AG08395 (cell line): Measurements from ENCODE around the gene SYCE3.

Experiments
- DNase-seq: peaks from one replicate; pipeline ENCODE4 v3.0.0; 2012; ENCODE audit warnings: mixed read lengths, low spot score

SYCE3 gene

DNA sequence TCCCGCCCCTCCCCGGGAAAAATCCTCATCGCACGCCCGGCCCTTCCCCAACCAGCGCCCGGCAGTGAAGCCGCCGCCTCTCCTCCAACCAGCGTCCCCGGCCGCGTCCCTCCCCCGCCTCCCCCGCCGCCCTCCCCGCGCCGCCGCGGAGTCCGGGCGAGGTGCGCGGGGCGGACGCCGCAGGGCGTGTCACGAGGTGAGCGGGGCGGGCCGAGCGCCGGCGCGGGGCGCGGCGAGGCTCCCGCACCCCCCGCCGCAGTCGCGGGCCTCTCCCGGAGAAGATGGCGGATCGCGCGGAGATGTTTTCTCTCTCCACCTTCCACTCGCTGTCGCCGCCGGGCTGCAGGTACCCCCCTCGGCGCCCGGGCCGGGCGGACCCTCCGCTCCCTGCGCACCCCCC, 37.8 kb upstream of the SYCE3 start, which contains the start of gene MAPK8IP2:
MAPK8IP2 (plus strand) TSS at position 256 of the 400 bp plus-strand sequence; CDS start at position 282, 26 bp downstream.
- DNase-seq = no peak

DNA sequence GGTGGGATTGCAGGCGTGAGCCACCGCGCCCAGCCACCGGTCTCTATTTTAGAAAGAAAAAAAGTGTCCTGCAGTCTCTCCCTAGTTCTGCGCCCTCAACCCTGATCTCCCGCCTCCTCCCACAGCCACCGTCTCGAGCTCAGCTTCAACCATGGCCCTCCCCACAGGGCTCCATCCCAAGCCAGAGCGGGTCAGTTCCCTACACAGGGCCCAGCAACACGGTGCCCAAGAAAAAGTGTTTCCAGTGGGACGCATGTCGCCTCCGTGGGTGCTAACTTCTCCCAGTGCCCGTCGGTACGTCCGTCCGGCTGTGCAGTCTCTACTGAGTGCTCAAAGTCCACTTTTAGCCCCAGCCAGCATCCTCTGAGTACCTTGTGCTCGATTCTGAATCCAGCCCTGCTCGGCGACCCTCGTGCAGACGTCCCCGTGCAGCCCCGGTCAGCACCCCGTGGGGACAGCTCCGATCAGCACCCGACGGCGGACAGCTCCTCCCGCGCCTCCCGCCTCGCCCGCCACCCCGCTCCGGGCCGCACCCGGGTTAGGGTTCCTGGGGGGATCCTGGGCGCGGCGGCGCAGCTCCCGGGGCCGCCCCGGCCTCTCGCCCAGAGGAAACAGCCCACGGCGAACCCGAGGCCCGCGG, 37.2 kb upstream of the SYCE3 start:
- DNase-seq = peak; percentile 88

GRCh38 chr22:50597097-50597496, 34.4 kb upstream of the SYCE3 start:
- DNase-seq = no peak

DNA sequence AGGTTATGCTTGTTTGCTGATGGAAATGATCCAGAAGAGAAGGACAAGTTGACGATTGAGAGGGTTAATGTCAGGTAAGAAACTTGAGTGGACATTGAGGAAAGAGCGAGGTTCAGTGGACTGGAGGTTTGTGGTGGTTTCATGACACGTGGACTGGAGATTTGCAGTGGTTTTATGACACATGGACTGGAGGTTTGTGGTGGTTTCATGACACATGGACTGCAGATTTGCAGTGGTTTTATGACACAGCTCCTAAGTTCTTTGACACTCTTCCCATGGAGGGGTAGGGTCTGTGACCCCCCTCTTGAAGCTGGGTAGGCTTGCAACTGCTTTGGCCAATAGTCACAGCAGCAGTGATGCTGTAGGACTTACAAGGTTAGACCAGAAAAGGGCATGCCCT, 32.5 kb upstream of the SYCE3 start:
- no peak for DNase-seq

GRCh38 chr22:50587407-50587806, 24.7 kb upstream of the SYCE3 start:
- DNase-seq = no peak

- DNase-seq = no peak
Observed at GRCh38 chr22:50586416-50586815, 23.7 kb upstream of the SYCE3 start.

DNA sequence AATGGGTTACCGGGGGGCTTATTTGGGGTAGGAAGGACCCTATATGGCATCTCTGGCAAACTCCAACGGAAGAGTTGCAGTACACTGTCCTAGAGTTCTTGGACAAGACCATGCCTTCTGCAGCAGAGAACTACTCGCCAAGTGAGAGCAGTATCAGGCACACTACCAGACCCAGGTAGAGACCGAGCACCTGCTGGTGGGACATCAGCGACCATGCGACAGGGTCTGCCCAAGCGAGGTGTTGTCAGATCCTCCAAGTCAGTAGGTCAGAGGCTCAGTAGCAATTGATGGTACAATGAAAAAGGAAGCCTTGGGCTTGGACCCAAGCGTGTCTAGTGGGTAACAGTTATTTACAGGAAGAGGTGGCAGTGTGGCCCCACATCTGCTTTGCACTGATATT, 23.1 kb upstream of the SYCE3 start:
- no peak for DNase-seq

DNA sequence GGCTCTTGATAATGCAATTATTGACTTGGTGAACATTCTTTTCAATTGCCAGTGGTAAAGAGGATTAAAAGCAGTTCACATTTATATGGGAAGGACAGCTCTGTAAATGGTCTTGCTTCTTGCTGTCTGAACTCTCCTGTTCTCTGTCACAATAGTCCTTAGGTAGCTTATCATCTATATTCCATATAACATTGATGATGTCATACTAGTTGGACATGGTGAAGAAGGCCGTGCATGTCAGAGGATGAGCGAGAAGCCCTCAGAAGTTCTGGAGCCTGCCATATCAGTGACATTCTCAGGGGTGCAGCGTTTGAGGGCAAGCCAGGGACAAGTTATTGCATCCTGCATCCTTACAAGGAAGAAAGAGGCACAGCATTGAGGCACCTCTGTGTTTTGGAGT, 22.5 kb upstream of the SYCE3 start:
- no peak for DNase-seq

DNA sequence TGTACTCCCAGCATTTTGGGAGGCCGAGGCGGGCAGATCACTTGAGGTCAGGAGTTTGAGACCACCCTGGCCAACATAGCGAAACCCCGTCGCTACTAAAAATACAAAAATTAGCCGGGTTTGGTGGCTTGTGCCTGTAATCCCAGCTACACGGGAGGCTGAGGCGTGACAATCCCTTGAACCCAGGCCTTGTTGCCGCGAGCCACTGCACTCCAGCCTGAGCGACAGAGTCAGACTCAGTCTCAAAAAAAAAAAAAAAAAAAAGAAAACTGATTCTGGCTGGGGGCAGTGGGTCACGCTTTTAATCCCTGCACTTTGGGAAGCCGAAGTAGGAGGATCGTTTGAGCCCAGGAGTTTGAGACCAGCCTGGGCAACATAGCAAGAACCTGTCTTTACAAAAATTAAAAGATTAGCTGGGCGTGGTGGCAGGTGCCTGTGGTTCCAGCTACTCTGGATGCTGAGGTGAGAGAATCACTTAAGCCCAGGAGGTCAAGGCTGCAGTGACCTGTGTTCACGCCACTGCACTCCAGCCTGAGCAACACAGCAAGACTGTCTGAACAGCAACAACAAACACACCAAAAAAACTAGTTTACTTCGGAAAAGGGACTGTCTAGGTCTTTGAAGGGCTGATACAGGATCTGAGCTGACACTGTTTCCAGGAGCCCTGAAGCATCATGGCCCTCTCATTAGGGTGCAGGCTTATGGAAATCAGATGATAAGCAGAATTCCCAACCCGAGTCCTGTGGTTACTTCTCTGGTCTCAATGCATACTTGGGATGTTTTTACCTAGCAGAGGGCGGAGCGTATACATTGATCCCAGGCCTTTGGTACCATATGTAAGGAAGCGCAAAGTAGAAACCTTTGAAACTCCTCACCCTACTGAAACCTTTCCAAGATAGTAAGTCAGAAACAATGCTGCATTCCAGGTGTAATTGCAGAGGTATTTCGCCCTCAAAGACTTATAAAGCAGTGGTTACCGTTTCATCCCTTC, 21.7 kb upstream of the SYCE3 start:
- no peak for DNase-seq

- no peak for DNase-seq
Observed at GRCh38 chr22:50583294-50583861, 20.7 kb upstream of the SYCE3 start.

- DNase-seq = peak; percentile 99
Observed at GRCh38 chr22:50582493-50583293, 20.0 kb upstream of the SYCE3 start, which contains the start of gene CHKB. TSS of gene CHKB (minus strand) at chr22:50582849. CDS start at chr22:50582781, 68 bp downstream.

DNA sequence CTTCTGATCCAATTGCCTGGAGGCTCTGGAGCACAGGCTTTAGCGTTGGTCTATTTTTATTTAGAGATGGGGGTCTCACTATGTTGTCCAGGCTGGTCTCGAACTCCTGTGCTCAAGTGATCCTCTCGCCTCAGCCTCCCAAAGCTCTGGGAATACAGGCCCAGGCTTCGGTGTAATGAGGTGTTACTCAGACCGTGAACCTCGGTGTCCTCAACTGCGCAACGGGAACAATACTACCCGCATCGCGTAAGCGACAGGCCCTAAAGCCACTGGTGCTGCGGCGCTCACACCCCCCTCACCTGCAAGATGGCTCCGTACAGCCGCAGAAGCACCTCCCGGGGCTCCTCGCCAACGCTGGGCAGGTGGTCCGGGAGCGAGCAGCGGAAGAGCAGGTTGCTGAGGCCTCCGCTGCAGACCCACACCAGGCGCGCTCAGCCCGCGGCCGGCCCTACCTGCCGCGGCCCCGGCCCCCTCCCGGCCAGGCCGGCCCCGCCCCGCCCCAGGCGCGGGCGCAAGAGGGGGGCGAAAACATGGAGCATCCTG, 19.3 kb upstream of the SYCE3 start:
- DNase-seq = no peak

DNA sequence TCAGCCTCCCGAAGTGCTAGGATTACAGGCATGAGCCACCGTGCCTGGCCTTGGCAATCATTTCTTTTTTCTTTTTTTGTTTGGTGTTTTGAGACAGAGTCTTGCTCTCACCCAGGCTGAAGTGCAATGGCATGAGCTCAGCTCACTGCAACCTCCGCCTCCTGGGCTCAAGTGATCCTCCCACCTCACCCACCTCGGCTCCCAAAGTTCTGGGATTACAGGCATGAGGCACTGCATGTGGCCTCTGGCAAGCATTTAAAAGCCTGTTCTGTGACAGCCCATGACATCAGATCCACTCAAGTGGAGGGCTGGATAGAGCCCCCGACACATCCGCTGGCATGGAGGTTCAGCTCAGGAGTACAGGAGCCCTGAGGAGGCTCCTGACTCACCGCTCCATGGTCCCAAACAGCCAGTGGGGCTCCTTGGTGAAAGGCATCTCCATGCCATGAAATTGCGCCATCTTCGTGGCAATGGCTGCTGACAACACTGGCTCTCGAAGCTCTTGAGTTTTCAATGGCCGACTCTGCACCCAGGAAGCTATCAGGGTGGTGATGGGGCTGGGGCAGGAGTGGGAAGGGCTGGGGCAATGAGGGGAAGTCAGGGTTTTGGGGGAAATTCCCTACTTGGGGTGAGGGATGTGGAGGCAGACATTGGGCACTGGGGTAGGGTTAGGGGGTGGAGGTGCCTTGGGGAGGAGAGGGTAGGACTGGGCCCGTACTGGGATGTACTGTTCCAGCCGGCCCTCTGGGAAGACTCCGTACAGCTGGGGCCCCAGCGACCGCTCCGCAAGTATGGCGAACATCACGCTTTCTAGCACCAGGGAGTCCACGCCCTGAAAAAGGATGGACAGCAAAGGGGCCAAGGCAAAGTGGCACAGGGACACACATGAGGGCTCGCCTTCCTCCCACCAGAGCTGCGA, 18.6 kb upstream of the SYCE3 start:
- no peak for DNase-seq

- no peak for DNase-seq
Observed at GRCh38 chr22:50579752-50580151, 17.0 kb upstream of the SYCE3 start.

GRCh38 chr22:50578776-50579310, 16.1 kb upstream of the SYCE3 start:
- DNase-seq = no peak

GRCh38 chr22:50577987-50578775, 15.5 kb upstream of the SYCE3 start, which contains the start of gene CPT1B:
TSS of gene CPT1B (minus strand) at chr22:50578427. CDS start at chr22:50577915, 512 bp downstream.
- DNase-seq = peak; percentile 47

DNA sequence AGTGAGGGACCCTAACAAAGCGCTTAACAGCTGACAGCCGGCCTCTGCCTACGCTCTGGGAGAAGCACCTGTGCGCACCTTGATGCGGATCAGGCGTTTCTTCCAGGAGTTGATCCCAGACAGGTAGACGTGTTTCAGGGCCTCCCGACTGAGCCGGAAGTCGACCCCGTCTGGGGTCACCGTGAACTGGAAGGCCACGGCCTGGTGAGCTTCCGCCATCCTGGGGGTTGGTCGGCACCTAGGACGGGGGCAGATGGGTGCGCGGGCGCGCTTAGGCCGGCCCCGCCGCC, 14.9 kb upstream of the SYCE3 start:
- DNase-seq = no peak

- no peak for DNase-seq
Observed at GRCh38 chr22:50576806-50577696, 14.3 kb upstream of the SYCE3 start.
